Peyer's patch (tissue), 4 donors: ENCODE results near the gene SLC22A23. TPM values are rescaled to one million over a fixed set of nuclear protein-coding genes. Genes with fewer than 3 reads are reported as not detected.

Experiments used
- DNase-seq, 3 donors: peaks; one replicate each; pipeline ENCODE4 v3.0.0-alpha.2; 2017 to 2019
- H3K27ac ChIP-seq, 4 donors: fragments of 200-600 bp; sonication (generic); one replicate each; pipeline ENCODE4 v1.5.1; 2016 to 2019
- H3K27me3 ChIP-seq, 2 donors: fragments of 200-600 bp; sonication (generic); one replicate each; pipeline ENCODE4 v1.5.1; 2019
- H3K36me3 ChIP-seq, 3 donors: fragments of 200-600 bp; sonication (generic); one replicate each; pipeline ENCODE4 v1.5.1; 2016 to 2019
- H3K4me1 ChIP-seq, 4 donors: fragments of 200-600 bp; sonication (generic); one replicate each; pipeline ENCODE4 v1.5.1; 2016 to 2019
- H3K4me3 ChIP-seq, 4 donors: fragments of 200-600 bp; sonication (generic); 1 replicate in 3 of 4; 2 replicates in 1 of 4; pipeline ENCODE4 v1.5.1; 2016 to 2019; ENCODE audit warnings: mild to moderate bottlenecking in 1 of 4
- H3K9me3 ChIP-seq, 4 donors: fragments of 200-600 bp; sonication (generic); one replicate each; pipeline ENCODE4 v1.5.1; 2016 to 2019; ENCODE audit warnings: mild to moderate bottlenecking in 1 of 4
- POLR2A ChIP-seq, 2 donors: fragments of 450-650 bp; IDR thresholded peaks; one replicate each; pipeline ENCODE4 v1.5.1; 2017; ENCODE audit warnings: antibody characterized with exemption in 2 of 2, mild to moderate bottlenecking in 2 of 2, moderate library complexity in 2 of 2
- total RNA-seq, 4 donors: library from RNA; depleted of rRNA; stranded (reverse); fragments of >200 nt; gene quantifications; one replicate each; pipeline ENCODE4 v1.1.0, GENCODE V29; 2016
- TF ChIP-seq, protein P1 (sequence below), 6 experiments: fragments of 450-650 bp in 4 of 6; fragments of 200-600 bp in 2 of 6; sonication (generic) in 1 of 6; IDR thresholded peaks; one replicate each; pipeline ENCODE4 v1.5.1; 2017 to 2019; ENCODE audit warnings: antibody characterized with exemption in 6 of 6, mild to moderate bottlenecking in 3 of 6, moderate library complexity in 1 of 6

SLC22A23 gene
- total RNA-seq, 4 donors from 2014 or later = 22.3 to 145 (median 91.6) TPM

DNA sequence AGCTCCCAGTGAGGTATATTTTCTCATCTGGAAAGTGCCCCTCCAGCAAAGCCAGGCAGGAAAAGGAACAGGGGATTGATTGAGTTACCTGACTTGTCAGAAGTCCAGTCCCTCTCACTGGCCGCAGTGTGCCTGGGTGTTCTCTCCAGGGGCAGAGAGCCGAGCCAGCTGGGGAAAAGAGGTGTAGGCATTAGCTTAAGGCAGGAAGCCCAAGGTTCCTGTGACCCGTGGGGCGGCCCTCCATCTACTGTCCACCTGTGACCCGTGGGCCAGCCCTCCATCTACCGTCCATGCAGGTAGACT, 195.4 kb downstream of the SLC22A23 start:
- no peak for DNase-seq
- Histone ChIP-seq H3K36me3 (peaks cover 0 to 13% (median 0%) of the 10 kb centered on the region in 3 donors), H3K9me3 (no peaks in the 10 kb centered on the region), H3K27me3 (no peaks in the 10 kb centered on the region), H3K27ac (no peak overlapping the region), H3K4me1 (peaks cover 0 to 25% (median 6%) of the 10 kb centered on the region in 4 donors), H3K4me3 (no peak overlapping the region)
- TF ChIP-seq, protein P1, sequence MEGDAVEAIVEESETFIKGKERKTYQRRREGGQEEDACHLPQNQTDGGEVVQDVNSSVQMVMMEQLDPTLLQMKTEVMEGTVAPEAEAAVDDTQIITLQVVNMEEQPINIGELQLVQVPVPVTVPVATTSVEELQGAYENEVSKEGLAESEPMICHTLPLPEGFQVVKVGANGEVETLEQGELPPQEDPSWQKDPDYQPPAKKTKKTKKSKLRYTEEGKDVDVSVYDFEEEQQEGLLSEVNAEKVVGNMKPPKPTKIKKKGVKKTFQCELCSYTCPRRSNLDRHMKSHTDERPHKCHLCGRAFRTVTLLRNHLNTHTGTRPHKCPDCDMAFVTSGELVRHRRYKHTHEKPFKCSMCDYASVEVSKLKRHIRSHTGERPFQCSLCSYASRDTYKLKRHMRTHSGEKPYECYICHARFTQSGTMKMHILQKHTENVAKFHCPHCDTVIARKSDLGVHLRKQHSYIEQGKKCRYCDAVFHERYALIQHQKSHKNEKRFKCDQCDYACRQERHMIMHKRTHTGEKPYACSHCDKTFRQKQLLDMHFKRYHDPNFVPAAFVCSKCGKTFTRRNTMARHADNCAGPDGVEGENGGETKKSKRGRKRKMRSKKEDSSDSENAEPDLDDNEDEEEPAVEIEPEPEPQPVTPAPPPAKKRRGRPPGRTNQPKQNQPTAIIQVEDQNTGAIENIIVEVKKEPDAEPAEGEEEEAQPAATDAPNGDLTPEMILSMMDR (IDR thresholded peaks at IDR 0.05) = no peak
- no peak for TF ChIP-seq POLR2A (IDR thresholded peaks at IDR 0.05)

- Histone ChIP-seq H3K27me3 (no peaks in the 10 kb centered on the region), H3K27ac (no peak overlapping the region), H3K36me3 (peaks cover 0 to 13% (median 0%) of the 10 kb centered on the region in 3 donors), H3K4me1 (peaks cover 0 to 25% (median 6%) of the 10 kb centered on the region in 4 donors), H3K9me3 (no peaks in the 10 kb centered on the region), H3K4me3 (no peak overlapping the region)
- no peak for DNase-seq
- TF ChIP-seq, protein P1 (IDR thresholded peaks at IDR 0.05) = no peak
- TF ChIP-seq POLR2A (IDR thresholded peaks at IDR 0.05) = no peak
Measured at GRCh38 chr6:3260772-3261517, 195.9 kb downstream of the SLC22A23 start.

DNA sequence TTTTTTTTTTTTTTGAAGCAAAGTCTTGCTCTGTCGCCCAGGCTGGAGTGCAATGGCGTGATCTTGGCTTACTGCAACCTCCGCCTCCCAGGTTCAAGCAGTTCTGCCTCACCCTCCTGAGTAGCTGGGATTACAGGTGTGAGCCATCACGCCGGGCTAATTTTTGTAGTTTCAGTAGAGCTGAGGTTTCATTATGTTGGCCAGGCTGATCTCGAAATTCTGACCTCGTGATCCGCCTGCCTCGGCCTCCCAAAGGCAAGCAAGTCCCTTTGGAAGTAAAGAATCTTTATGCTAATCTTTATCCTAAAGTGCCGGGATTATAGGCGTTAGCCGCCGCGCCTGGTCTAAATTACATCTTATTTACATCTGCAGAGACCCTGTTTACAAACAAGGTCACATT, 196.6 kb downstream of the SLC22A23 start:
- no peak for DNase-seq
- Histone ChIP-seq H3K9me3 (no peaks in the 10 kb centered on the region), H3K27me3 (no peaks in the 10 kb centered on the region), H3K27ac (no peak overlapping the region), H3K4me1 (peaks cover 0 to 25% (median 6%) of the 10 kb centered on the region in 4 donors), H3K36me3 (peaks cover 0 to 13% (median 0%) of the 10 kb centered on the region in 3 donors), H3K4me3 (no peak overlapping the region)
- no peak for TF ChIP-seq POLR2A (IDR thresholded peaks at IDR 0.05)
- TF ChIP-seq, protein P1 (IDR thresholded peaks at IDR 0.05) = no peak

DNA sequence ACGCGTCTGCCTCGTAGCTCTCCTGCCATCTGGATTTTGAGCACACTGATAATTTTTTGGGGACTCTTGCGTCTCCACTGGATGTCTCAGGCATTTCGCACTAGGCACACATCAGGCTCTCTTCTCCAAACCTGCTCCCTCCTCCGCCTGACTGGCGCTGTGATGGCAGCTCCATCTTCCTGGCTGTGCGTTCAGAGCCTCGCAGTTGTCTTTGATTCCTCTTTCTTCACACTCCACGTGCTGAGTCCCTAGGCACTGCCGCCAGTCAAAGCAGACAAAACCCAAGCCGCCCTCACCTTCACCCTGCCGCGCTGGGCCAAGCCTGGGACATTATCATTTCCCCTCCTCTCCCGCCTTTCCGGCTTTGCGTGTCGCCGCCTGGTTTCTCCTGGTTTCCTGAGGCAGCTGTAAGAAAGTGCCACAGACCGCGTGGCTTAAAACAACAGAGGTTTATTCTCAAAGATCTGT, 197.3 kb downstream of the SLC22A23 start:
- TF ChIP-seq, protein P1 (IDR thresholded peaks at IDR 0.05) = no peak
- no peak for TF ChIP-seq POLR2A (IDR thresholded peaks at IDR 0.05)
- no peaks in the 10 kb centered on the region for H3K9me3 ChIP-seq
- no peaks in the 10 kb centered on the region for H3K27me3 ChIP-seq
- H3K4me3 ChIP-seq = peak overlapping the region; percentile 81 to 99 (median 93)
- H3K36me3 ChIP-seq = peaks cover 0 to 11% (median 0%) of the 10 kb centered on the region in 3 donors
- DNase-seq = peak in 2 of 3 donors; percentile 53 to 56
- H3K4me1 ChIP-seq = peaks cover 0 to 25% (median 6%) of the 10 kb centered on the region in 4 donors
- H3K27ac ChIP-seq = peak overlapping the region; percentile 62 to 87 (median 82)

DNA sequence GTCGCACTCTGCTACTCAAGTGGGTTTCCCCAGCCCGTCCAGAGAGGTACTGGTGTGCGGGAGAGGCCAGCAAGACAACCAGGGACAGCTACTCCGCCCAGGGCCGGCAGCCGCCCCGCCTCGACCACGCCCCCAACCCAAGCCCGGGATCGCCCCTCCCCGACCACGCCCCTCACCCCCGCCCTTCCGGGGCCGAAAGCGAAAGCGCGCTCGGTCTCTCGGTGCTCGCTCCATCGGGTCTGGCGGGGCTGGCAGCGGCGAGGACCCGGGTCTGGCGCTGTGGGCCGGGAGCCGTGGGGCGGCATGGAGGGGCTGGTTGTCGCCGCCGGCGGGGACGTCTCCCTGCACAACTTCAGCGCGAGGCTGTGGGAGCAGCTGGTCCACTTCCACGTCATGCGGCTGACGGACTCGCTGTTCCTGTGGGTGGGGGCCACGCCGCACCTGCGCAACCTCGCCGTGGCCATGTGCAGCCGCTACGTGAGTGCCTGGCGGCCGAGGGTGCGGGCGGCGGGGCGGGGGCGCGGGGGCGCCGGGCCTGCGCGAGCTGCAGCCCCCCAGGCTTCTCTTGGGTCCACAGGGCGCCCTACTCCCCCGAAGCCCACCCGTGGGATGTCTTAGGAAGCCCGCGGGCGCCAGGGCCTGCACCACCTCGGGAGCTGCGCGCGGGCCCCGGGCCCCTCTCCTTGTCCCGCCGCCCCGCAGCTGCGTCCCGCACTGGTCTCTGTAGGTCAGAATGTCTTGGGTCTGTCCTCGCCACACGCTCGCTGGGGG, 197.9 kb downstream of the SLC22A23 start, which contains the start of gene PSMG4:
PSMG4 (plus strand) TSS at position 228 of the 771 bp plus-strand sequence; CDS start at position 304, 76 bp downstream.
- Histone ChIP-seq H3K36me3 (peaks cover 0 to 5% (median 0%) of the 10 kb centered on the region in 3 donors), H3K27me3 (no peaks in the 10 kb centered on the region), H3K27ac (peak within 1 kb of the TSS; percentile 62 to 87 (median 82)), H3K4me1 (peaks cover 0 to 25% (median 6%) of the 10 kb centered on the region in 4 donors), H3K9me3 (no peaks in the 10 kb centered on the region), H3K4me3 (peak within 1 kb of the TSS; percentile 81 to 99 (median 93))
- peak; percentile 90 to 99 (median 97) for DNase-seq
- TF ChIP-seq, protein P1 (IDR thresholded peaks at IDR 0.05) = no peak
- peak; percentile 49 to 56 for TF ChIP-seq POLR2A (IDR thresholded peaks at IDR 0.05)
